Heart right ventricle (tissue), 16 donors: ENCODE data around the gene SSH2. TPM values are rescaled to one million over a fixed set of nuclear protein-coding genes. Genes with fewer than 3 reads are reported as not detected.
A peak's percentile ranks its signal among the peaks of the same experiment; 100 is the strongest.
"Not testable (repeated sequence)": the region's sequence is repeated elsewhere in the genome, so short reads cannot be mapped to it uniquely, and the experiment has no call there.

Experiments
- ATAC-seq, 8 donors: fragments of 200-7000 bp; cut with Tn5 transposase; one replicate each; pipeline ENCODE4 v1.9.1; 2020; ENCODE audit warnings: mild to moderate bottlenecking in 8 of 8, moderate library complexity in 8 of 8, moderate number of reproducible peaks in 1 of 8
- DNase-seq, 2 donors: peaks; one replicate each; pipeline ENCODE4 v3.0.0-alpha.2; 2020
- H3K27ac ChIP-seq, 10 donors: fragments of 200-600 bp; sonication (generic) in 2 of 10; one replicate each; pipeline versions ENCODE4 v1.5.0 to v1.8.0; 2020 to 2022; ENCODE audit warnings: mild to moderate bottlenecking in 3 of 10
- H3K27me3 ChIP-seq, 7 donors: fragments of 200-600 bp; one replicate each; pipeline ENCODE4 v1.8.0; 2021 to 2022; ENCODE audit warnings: mild to moderate bottlenecking in 2 of 7
- H3K36me3 ChIP-seq, 9 donors: fragments of 200-600 bp; sonication (generic) in 1 of 9; one replicate each; pipeline versions ENCODE4 v1.5.0 to v1.8.0; 2020 to 2022; ENCODE audit warnings: mild to moderate bottlenecking in 2 of 9
- H3K4me1 ChIP-seq, 9 donors: fragments of 200-600 bp; sonication (generic) in 1 of 9; one replicate each; pipeline versions ENCODE4 v1.5.0 to v1.8.0; 2020 to 2022; ENCODE audit warnings: mild to moderate bottlenecking in 4 of 9
- H3K4me3 ChIP-seq, 10 donors: fragments of 200-600 bp; sonication (generic) in 2 of 10; one replicate each; pipeline versions ENCODE4 v1.5.0 to v1.8.0; 2020 to 2022; ENCODE audit warnings: mild to moderate bottlenecking in 7 of 10, moderate library complexity in 2 of 10
- H3K9me3 ChIP-seq, 11 donors: fragments of 200-600 bp in 10 of 11; sonication (generic) in 2 of 11; one replicate each; pipeline versions ENCODE4 v1.5.0 to v1.8.0; 2013 to 2022; ENCODE audit warnings: mild to moderate bottlenecking in 2 of 11, control low read depth in 1 of 11, moderate library complexity in 1 of 11
- CTCF ChIP-seq, 9 donors: fragments of 200-600 bp; sonication (generic) in 2 of 9; IDR thresholded peaks; one replicate each; pipeline versions ENCODE4 v1.5.0 to v1.8.0; 2021 to 2022; ENCODE audit warnings: antibody characterized with exemption in 9 of 9, mild to moderate bottlenecking in 5 of 9, moderate library complexity in 1 of 9
- WGBS, 2 donors: extraction: QIAGEN DNeasy Blood & Tissue Kit; methylation state at CpG; one replicate each; pipeline ENCODE4 v1.1.7; 2013; ENCODE audit warnings: inconsistent platforms in 1 of 2; 5-methylcytosine and 5-hydroxymethylcytosine counted together
- intact Hi-C, 10 donors: fragments of 100-400 bp; cut with DNase I; formaldehyde crosslinking; loops; one replicate each; pipeline versions ENCODE4 v1.11.1 to v1.14.2; 2022
- polyA plus RNA-seq, 2 donors: library from polyadenylated mRNA; stranded (reverse); fragments of 200-250 nt; gene quantifications; one replicate each; pipeline ENCODE4 v1.2.3, GENCODE V29; 2013
- total RNA-seq, 10 donors: library from RNA; stranded (reverse); fragmentation: NEBNext Ultra II Directional in 3 of 10; extraction: Animal tissue kit (Norgen Biotek cat#: 25700) in 3 of 10; gene quantifications; one replicate each; pipeline versions ENCODE4 v1.2.1 to v1.2.4, GENCODE V29; 2021 to 2023
- donor health status: Arrhythmogenic right ventricular cardiomyopathy.
- donor health status: ischemic (EF 13 %, LVEDD 7.1; RV severe dilation, severe dysfunction).
- donor health status: healthy with polysubstance abuse.
- donor health status: DM: no; HTN: yes; CAD: no.
- donor health status: DM: no; HTN: no; CAD: no.
- donor health status: ischemic (EF 25% LVEDD 6.9; RV normal size, moderate dysfunction).
- donor health status: ischemic (EF 25% LVEDD 5.7; RV mildly dilated, moderate dysfunction).
- donor health status: healthy.
- donor health status: DM: yes; HTN: yes; CAD: no.
- donor health status: Ischemic cardiomyopathy.
- donor health status: ischemic (EF 35%, LVEDD 5.7; RV mildly dilated, moderate dysfunction).
- donor health status: nonischemic (EF 11% LVEDD 7.7; RV severe dilation, severe dysfunction).
- donor health status: DM: yes; HTN: yes; CAD: no.
- donor health status: PGD.
- donor health status: ischemic (EF 29% LVEDD 5.4; RV normal size, mild dysfunction).
- donor health status: nonischemic (EF 23%, LVEDD 6.1; RV moderate dilation, normal function).

The SSH2 gene
- total and polyA plus RNA-seq, 12 donors, result 17.9 to 42.9 (median 34.3) TPM

- TF ChIP-seq CTCF (IDR thresholded peaks at IDR 0.05), result no peak
- ATAC-seq (no peak), DNase-seq (no peak)
- Histone ChIP-seq H3K36me3 (peaks cover 0 to 6% (median 0%) of the 10 kb centered on the region in 9 donors), H3K4me1 (peaks cover 0 to 33% (median 3%) of the 10 kb centered on the region in 9 donors), H3K4me3 (no peak overlapping the region), H3K27ac (no peak overlapping the region), H3K27me3 (no peaks in the 10 kb centered on the region), H3K9me3 (no peaks in the 10 kb centered on the region)
- intact Hi-C loops, result no loop called here
- WGBS, 2 donors, result 90% methylated on average over 3 of the region's 3 CpGs
Observed at GRCh38 chr17:29787995-29788394, 142.0 kb downstream of the SSH2 start.

- no peak overlapping the region for H3K4me3 ChIP-seq
- no peak overlapping the region for H3K27ac ChIP-seq
- ATAC-seq (no peak), DNase-seq (no peak)
- H3K9me3 ChIP-seq, result no peaks in the 10 kb centered on the region
- H3K4me1 ChIP-seq, result peaks cover 0 to 27% (median 13%) of the 10 kb centered on the region in 9 donors
- no peaks in the 10 kb centered on the region for H3K27me3 ChIP-seq
- TF ChIP-seq CTCF (IDR thresholded peaks at IDR 0.05), result no peak
- intact Hi-C loops, result no loop called here
- 97 to 99% methylated on average over 5 of the region's 5 CpGs for WGBS, 2 donors
- no peaks in the 10 kb centered on the region for H3K36me3 ChIP-seq
Observed at GRCh38 chr17:29782917-29783316, 147.1 kb downstream of the SSH2 start.

GRCh38 chr17:29779812-29780190 lies 150.2 kb downstream of the SSH2 start:
- H3K4me3 ChIP-seq, DNase-seq, ATAC-seq, H3K27ac ChIP-seq, H3K36me3 ChIP-seq, H3K9me3 ChIP-seq, H3K27me3 ChIP-seq: not testable (repeated sequence)
- H3K4me1 ChIP-seq, result peaks cover 0 to 16% (median 11%) of the 10 kb centered on the region in 9 donors
- intact Hi-C loops, result loop anchor here (1.0 to 10.0 kb wide), 8 partner anchors 135 to 198 kb away; no protein-coding TSS in a partner anchor
- 88 to 90% methylated on average over 8 of the region's 8 CpGs for WGBS, 2 donors

- H3K4me1 ChIP-seq, result peaks cover 0 to 14% (median 10%) of the 10 kb centered on the region in 9 donors
- H3K4me3 ChIP-seq, result no peak overlapping the region
- peak; percentile 88 to 97 (median 95) for ATAC-seq
- intact Hi-C loops, result loop anchor here (1.0 to 10.0 kb wide), 8 partner anchors 134 to 197 kb away; no protein-coding TSS in a partner anchor
- DNase-seq, result peak; percentile 71 to 85
- peak overlapping the region in 4 of 10 donors; percentile 7 to 37 (median 24) for H3K27ac ChIP-seq
- H3K36me3 ChIP-seq, result no peaks in the 10 kb centered on the region
- H3K27me3 ChIP-seq, result no peaks in the 10 kb centered on the region
- no peaks in the 10 kb centered on the region for H3K9me3 ChIP-seq
- WGBS, 2 donors, result 37 to 43% methylated on average over 8 of the region's 8 CpGs
- TF ChIP-seq CTCF (IDR thresholded peaks at IDR 0.05), result peak; percentile 69 to 90 (median 81)
Observed at GRCh38 chr17:29778956-29779811, 150.8 kb downstream of the SSH2 start.

- intact Hi-C loops, result loop anchor here in 8 of 10 donors (2.0 to 10.0 kb wide), 7 partner anchors 133 to 195 kb away; no protein-coding TSS in a partner anchor
- H3K9me3 ChIP-seq, result no peaks in the 10 kb centered on the region
- H3K27me3 ChIP-seq, result no peaks in the 10 kb centered on the region
- H3K4me3 ChIP-seq, result no peak overlapping the region
- no peaks in the 10 kb centered on the region for H3K36me3 ChIP-seq
- WGBS, 2 donors, result 64 to 65% methylated on average over 1 of the region's 1 CpG
- H3K27ac ChIP-seq, result no peak overlapping the region
- DNase-seq, result no peak
- TF ChIP-seq CTCF (IDR thresholded peaks at IDR 0.05), result no peak
- H3K4me1 ChIP-seq, result peaks cover 0 to 14% (median 9%) of the 10 kb centered on the region in 9 donors
- no peak for ATAC-seq
Observed at GRCh38 chr17:29777663-29778062, 152.4 kb downstream of the SSH2 start.
